IMR-90 (cell line): ENCODE results near the gene PADI1. TPM values are rescaled to one million over a fixed set of nuclear protein-coding genes. Genes with fewer than 3 reads are reported as not detected.

Source experiments
- ATAC-seq: fragments of 200-7000 bp; cut with Tn5 transposase; 2 replicates; pipeline ENCODE4 v1.9.1; 2020; ENCODE audit warnings: low read depth, mild to moderate bottlenecking, moderate library complexity
- BruUV-seq: library from RNA; stranded (reverse); fragments of 400-500 nt; replicated peaks from 2 replicates; lab custom pipeline; 2021; lab: Mats Ljungman, UMichigan
- CTCF ChIA-PET: fragments of 300-600 bp; formaldehyde crosslinking; extraction: SDS; loops from one replicate; lab custom pipeline; 2021; ENCODE audit warnings: antibody characterized with exemption; lab: Yijun Ruan, JAX
- POLR2A ChIA-PET: fragments of 300-600 bp; sonication (Branson Sonifier 250); formaldehyde crosslinking; loops from one replicate; lab custom pipeline; 2022; ENCODE audit warnings: antibody characterized with exemption; ENCODE audit not compliant: unreplicated experiment; lab: Charles Lee
- DNase-seq: peaks from one replicate; pipeline ENCODE4 v3.0.0; 2013
- H2AFZ ChIP-seq: replicated peaks from 2 replicates; pipeline ENCODE3; 2013; ENCODE audit warnings: low read length, mild to moderate bottlenecking; ENCODE audit not compliant: poor library complexity
- H2AK5ac ChIP-seq: 2 replicates; pipeline ENCODE4 v1.6.1; 2013; ENCODE audit warnings: low read depth, low read length, inconsistent platforms
- H2AK9ac ChIP-seq: replicated peaks from 2 replicates; pipeline ENCODE3; 2013; ENCODE audit warnings: mild to moderate bottlenecking, low read depth, low read length, moderate library complexity; ENCODE audit not compliant: poor library complexity
- H2BK120ac ChIP-seq: 2 replicates; pipeline ENCODE4 v1.6.1; 2013; ENCODE audit warnings: low read depth, low read length, inconsistent platforms
- H2BK15ac ChIP-seq: 3 replicates; pipeline ENCODE4 v1.6.1; 2013; ENCODE audit warnings: low read depth, low read length, inconsistent platforms
- H2BK20ac ChIP-seq: 2 replicates; pipeline ENCODE4 v1.6.1; 2013; ENCODE audit warnings: low read depth, mild to moderate bottlenecking, inconsistent platforms, low read length, moderate library complexity
- H2BK5ac ChIP-seq: 2 replicates; pipeline ENCODE4 v1.6.1; 2013; ENCODE audit warnings: mild to moderate bottlenecking, low read depth, low read length, inconsistent platforms; ENCODE audit not compliant: poor library complexity, severe bottlenecking
- H3K14ac ChIP-seq: replicated peaks from 2 replicates; pipeline ENCODE4 v1.6.1; 2013; ENCODE audit warnings: low read depth, low read length, inconsistent platforms
- H3K18ac ChIP-seq: 2 replicates; pipeline ENCODE4 v1.6.1; 2013; ENCODE audit warnings: low read depth, low read length, control low read depth
- H3K23ac ChIP-seq: 2 replicates; pipeline ENCODE4 v1.6.1; 2013; ENCODE audit warnings: low read depth, low read length, inconsistent platforms
- H3K27ac ChIP-seq: 2 replicates; pipeline ENCODE4 v1.5.1; 2013; ENCODE audit warnings: mild to moderate bottlenecking, control low read depth, low read length; ENCODE audit not compliant: insufficient read depth
- H3K27me3 ChIP-seq: 2 replicates; pipeline ENCODE4 v1.6.1; 2013; ENCODE audit warnings: low read length; ENCODE audit not compliant: control insufficient read depth, insufficient read depth
- H3K36me3 ChIP-seq: 2 replicates; pipeline ENCODE4 v1.6.1; 2013; ENCODE audit warnings: low read length, mixed read lengths; ENCODE audit not compliant: control insufficient read depth, insufficient read depth
- H3K4ac ChIP-seq: 2 replicates; pipeline ENCODE4 v1.6.1; 2013; ENCODE audit warnings: low read depth, low read length, inconsistent platforms
- H3K4me1 ChIP-seq: 2 replicates; pipeline ENCODE4 v1.6.1; 2013; ENCODE audit warnings: low read length, mixed read lengths; ENCODE audit not compliant: control insufficient read depth, insufficient read depth
- H3K4me2 ChIP-seq: 2 replicates; pipeline ENCODE4 v1.6.1; 2013; ENCODE audit warnings: low read depth, mild to moderate bottlenecking, control low read depth, low read length, moderate library complexity
- H3K4me3 ChIP-seq: 2 replicates; pipeline ENCODE4 v1.5.1; 2013; ENCODE audit warnings: low read depth, mild to moderate bottlenecking, control low read depth, low read length, moderate library complexity; ENCODE audit not compliant: insufficient read depth
- H3K56ac ChIP-seq: 2 replicates; pipeline ENCODE4 v1.6.1; 2013; ENCODE audit warnings: low read length, inconsistent platforms; ENCODE audit not compliant: insufficient read depth; ENCODE audit errors: extremely low read depth
- H3K79me1 ChIP-seq, 2 experiments: 2 replicates each; pipeline ENCODE4 v1.6.1; 2013; ENCODE audit warnings: low read length in 2 of 2, inconsistent platforms in 1 of 2, low read depth in 1 of 2
- H3K9ac ChIP-seq: 2 replicates; pipeline ENCODE4 v1.6.1; 2013; ENCODE audit warnings: low read depth, low read length, control low read depth
- H3K9me1 ChIP-seq: 2 replicates; pipeline ENCODE4 v1.6.1; 2013; ENCODE audit warnings: low read length, inconsistent platforms; ENCODE audit not compliant: insufficient read depth
- H3K9me3 ChIP-seq: 2 replicates; pipeline ENCODE4 v1.6.1; 2013; ENCODE audit warnings: low read length; ENCODE audit not compliant: control insufficient read depth, insufficient read depth
- H4K20me1 ChIP-seq: 2 replicates; pipeline ENCODE4 v1.6.1; 2013; ENCODE audit warnings: low read length, inconsistent platforms; ENCODE audit not compliant: insufficient read depth
- H4K5ac ChIP-seq: 2 replicates; pipeline ENCODE4 v1.6.1; 2013; ENCODE audit warnings: mild to moderate bottlenecking, low read depth, low read length, control low read depth
- H4K8ac ChIP-seq, 2 experiments: 2 replicates each; pipeline ENCODE4 v1.6.1; 2013; ENCODE audit warnings: low read depth in 2 of 2, low read length in 2 of 2, control low read depth in 1 of 2, inconsistent platforms in 1 of 2
- H4K91ac ChIP-seq: 2 replicates; pipeline ENCODE4 v1.6.1; 2013; ENCODE audit warnings: low read depth, low read length, inconsistent platforms; ENCODE audit not compliant: insufficient read depth
- BHLHE40 ChIP-seq: fragments of 150-350 bp; IDR thresholded peaks from 2 replicates; pipeline ENCODE4 v1.6.1; 2016; ENCODE audit warnings: mild to moderate bottlenecking, low read depth, low read length
- CEBPB ChIP-seq: IDR thresholded peaks from 2 replicates; pipeline ENCODE4 v1.6.1; 2012; ENCODE audit warnings: low read depth, low read length, improper control_type of control experiment
- CHD1 ChIP-seq: IDR thresholded peaks from 2 replicates; pipeline ENCODE4 v1.6.1; 2012; ENCODE audit warnings: low read depth, low read length, improper control_type of control experiment
- CTCF ChIP-seq: conservative IDR thresholded peaks from 2 replicates; pipeline ENCODE4 v1.5.1; 2012; ENCODE audit warnings: mild to moderate bottlenecking, low read depth, low read length, improper control_type of control experiment
- FOS ChIP-seq: fragments of 150-350 bp; IDR thresholded peaks from 2 replicates; pipeline ENCODE4 v1.6.1; 2016; ENCODE audit warnings: low read depth, low read length
- MAFK ChIP-seq: IDR thresholded peaks from 2 replicates; pipeline ENCODE4 v1.6.1; 2012; ENCODE audit warnings: low read depth, low read length, improper control_type of control experiment
- MAZ ChIP-seq: IDR thresholded peaks from 2 replicates; pipeline ENCODE4 v1.6.1; 2012; ENCODE audit warnings: low read depth, mild to moderate bottlenecking, low read length, improper control_type of control experiment, moderate library complexity, borderline replicate concordance
- MXI1 ChIP-seq: IDR thresholded peaks from 2 replicates; pipeline ENCODE4 v1.6.1; 2012; ENCODE audit warnings: low read depth, mild to moderate bottlenecking, low read length, moderate library complexity, borderline replicate concordance
- NFE2L2 ChIP-seq: fragments of 150-350 bp; IDR thresholded peaks from 2 replicates; pipeline ENCODE4 v1.6.1; 2016; ENCODE audit warnings: low read depth, mild to moderate bottlenecking, low read length
- POLR2A ChIP-seq: IDR thresholded peaks from 2 replicates; pipeline ENCODE4 v1.6.1; 2012; ENCODE audit warnings: mild to moderate bottlenecking, low read depth, low read length
- RAD21 ChIP-seq: IDR thresholded peaks from 2 replicates; pipeline ENCODE4 v1.6.1; 2012; ENCODE audit warnings: low read length, improper control_type of control experiment
- RCOR1 ChIP-seq: IDR thresholded peaks from 2 replicates; pipeline ENCODE4 v1.6.1; 2012; ENCODE audit warnings: mild to moderate bottlenecking, low read length, improper control_type of control experiment; ENCODE audit not compliant: insufficient replicate concordance
- RFX5 ChIP-seq: IDR thresholded peaks from 2 replicates; pipeline ENCODE4 v1.8.0; 2012; ENCODE audit warnings: low read depth, mild to moderate bottlenecking, low read length, moderate library complexity
- SMC3 ChIP-seq: fragments of 150-350 bp; IDR thresholded peaks from 2 replicates; pipeline ENCODE4 v1.6.1; 2016; ENCODE audit warnings: low read depth, mild to moderate bottlenecking, antibody characterized with exemption, low read length, moderate library complexity
- USF2 ChIP-seq: fragments of 150-350 bp; IDR thresholded peaks from 2 replicates; pipeline ENCODE4 v1.6.1; 2017; ENCODE audit warnings: mild to moderate bottlenecking, antibody characterized with exemption, low read length, low read depth
- WGBS, 2 experiments: methylation state at CpG; one replicate each; pipeline versions ENCODE4 v1.1.5 to v1.1.7; 2013; ENCODE audit warnings: missing lambda C conversion rate in 2 of 2; ENCODE audit not compliant: insufficient read length in 1 of 2; ENCODE audit errors: extremely low coverage in 2 of 2; 5-methylcytosine and 5-hydroxymethylcytosine counted together
- dilution Hi-C: fragments of 300-500 bp; cut with HindIII; formaldehyde crosslinking; loops from one replicate; pipeline ENCODE4 v1.14.3; 2018; ENCODE audit warnings: low sequenced_read_pairs; ENCODE audit not compliant: unreplicated experiment
- in situ Hi-C: fragments of 300-500 bp; cut with MboI; formaldehyde crosslinking; loops from 3 replicates; pipeline ENCODE4 v1.14.3; 2019; ENCODE audit warnings: low sequenced_read_pairs, inconsistent platforms, mixed read lengths
- intact Hi-C: fragments of 100-400 bp; cut with micrococcal nuclease; formaldehyde crosslinking; loops from 2 replicates; pipeline ENCODE4 v1.10.0; 2022
- polyA plus RNA-seq, 3 experiments: library from polyadenylated mRNA; depleted of rRNA; stranded (reverse); fragments of >200 nt; gene quantifications; 2 replicates each; pipeline ENCODE4 v1.2.3, GENCODE V29; 2012; ENCODE audit warnings: low replicate concordance in 1 of 3
- total RNA-seq: library from RNA; depleted of rRNA; stranded (reverse); fragments of >200 nt; gene quantifications from 2 replicates; pipeline ENCODE4 v1.2.3, GENCODE V29; 2012
- TF ChIP-seq, protein P1 (sequence below): fragments of 150-350 bp; IDR thresholded peaks from 2 replicates; pipeline ENCODE4 v1.6.1; 2016; ENCODE audit warnings: low read depth, mild to moderate bottlenecking, low read length, moderate library complexity, borderline replicate concordance

Gene PADI1
- total and polyA plus RNA-seq, 2 of the 4 experiments (the other 2 are of a cell fraction): 0.17 TPM; not detected in 1

- Histone ChIP-seq H3K14ac (no peak overlapping the region), H2BK5ac (no peak overlapping the region), H2BK120ac (no peak overlapping the region), H3K18ac (no peak overlapping the region), H4K20me1 (no peaks in the 10 kb centered on the region), H4K8ac (no peak overlapping the region), H2AK9ac (no peak overlapping the region), H3K27me3 (peaks cover 55% of the 10 kb centered on the region), H3K4ac (no peak overlapping the region), H3K36me3 (no peaks in the 10 kb centered on the region), H2BK20ac (no peak overlapping the region), H3K27ac (no peak overlapping the region), H3K4me1 (no peaks in the 10 kb centered on the region), H2AK5ac (no peak overlapping the region), H2BK15ac (no peak overlapping the region), H4K91ac (no peak overlapping the region), H3K4me3 (no peak overlapping the region), H3K9ac (no peak overlapping the region), H3K9me1 (peaks cover 5% of the 10 kb centered on the region; the same call in 1 of the 2 replicates), H3K4me2 (no peak overlapping the region), H3K79me1 (no peaks in the 10 kb centered on the region), H3K9me3 (no peaks in the 10 kb centered on the region), H2AFZ (no peak overlapping the region), H3K23ac (no peak overlapping the region), H4K5ac (no peak overlapping the region), H3K56ac (no peak overlapping the region)
- ATAC-seq (no peak), DNase-seq (no peak)
- POLR2A ChIA-PET: no interaction called here
- dilution Hi-C loops: no loop called here
- BruUV-seq: no TSS peak
- no CpG with 5 or more reads among the region's 3 CpGs for WGBS, 2 experiments
- in situ Hi-C loops: no loop called here
- intact Hi-C loops: no loop called here
- TF ChIP-seq CEBPB (no peak), NFE2L2 (no peak), CTCF (no peak), USF2 (no peak), MAZ (no peak), FOS (no peak), BHLHE40 (no peak), MXI1 (no peak), MAFK (no peak), CHD1 (no peak), SMC3 (no peak), POLR2A (no peak), RCOR1 (no peak), RFX5 (no peak), RAD21 (no peak)
- TF ChIP-seq, protein P1, sequence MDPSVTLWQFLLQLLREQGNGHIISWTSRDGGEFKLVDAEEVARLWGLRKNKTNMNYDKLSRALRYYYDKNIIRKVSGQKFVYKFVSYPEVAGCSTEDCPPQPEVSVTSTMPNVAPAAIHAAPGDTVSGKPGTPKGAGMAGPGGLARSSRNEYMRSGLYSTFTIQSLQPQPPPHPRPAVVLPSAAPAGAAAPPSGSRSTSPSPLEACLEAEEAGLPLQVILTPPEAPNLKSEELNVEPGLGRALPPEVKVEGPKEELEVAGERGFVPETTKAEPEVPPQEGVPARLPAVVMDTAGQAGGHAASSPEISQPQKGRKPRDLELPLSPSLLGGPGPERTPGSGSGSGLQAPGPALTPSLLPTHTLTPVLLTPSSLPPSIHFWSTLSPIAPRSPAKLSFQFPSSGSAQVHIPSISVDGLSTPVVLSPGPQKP: no peak
- CTCF ChIA-PET: no interaction called here
These were observed 15.4 kb downstream of the PADI1 start for GRCh38 chr1:17220287-17220686.
